ENCODE data around the gene FAM43A.
A peak's percentile ranks its signal among the peaks of the same experiment; 100 is the strongest.

The FAM43A gene

DNA sequence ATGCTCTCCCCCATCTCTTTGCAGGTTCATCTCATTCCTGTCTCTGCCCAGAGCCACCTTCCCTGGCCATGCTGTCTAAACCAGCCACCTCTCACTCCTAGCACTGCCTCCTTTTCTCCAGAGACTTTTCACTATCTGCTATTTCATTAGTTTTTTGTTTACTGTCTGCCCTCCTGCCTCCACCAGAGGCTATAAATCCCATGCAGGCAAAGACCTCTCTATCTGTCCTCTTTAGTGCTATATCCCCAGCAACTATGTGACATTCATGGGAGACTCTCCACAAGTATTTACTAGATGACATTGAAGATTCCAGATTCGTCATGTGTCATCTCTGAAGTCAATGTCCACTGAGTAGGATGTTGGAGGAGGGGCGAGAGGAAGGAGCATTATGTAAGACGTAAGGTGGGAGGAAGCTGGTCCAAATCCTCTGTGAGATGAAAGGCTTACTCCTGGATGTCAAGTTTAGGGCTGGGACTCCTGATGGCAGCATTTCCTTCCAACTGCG, 3.4 kb upstream of the FAM43A start:
- H2BK120ac ChIP-seq (ENCODE audit: low read depth, low read length): no peak overlapping the region
- no peak for DNase-seq (ENCODE audit: low spot score)
- H3K14ac ChIP-seq (ENCODE audit: low read length): no peak overlapping the region
- H3K4me3 ChIP-seq (ENCODE audit: low read length in 2 of 2): no peak overlapping the region
- H3K36me3 ChIP-seq (replicated peaks in 1 of 2; ENCODE audit: control insufficient read depth in 2 of 2, insufficient read depth in 2 of 2, low read length in 2 of 2): no peaks in the 10 kb centered on the region
- no peak overlapping the region for H3K23ac ChIP-seq (ENCODE audit: low read depth, low read length, poor library complexity)
- WGBS, 2 donors (ENCODE audit: extremely low coverage in 2 of 2, insufficient read length in 2 of 2, insufficient replicate concordance in 1 of 2): no CpG with 5 or more reads among the region's 4 CpGs
- peaks cover 0 to 7% of the 10 kb centered on the region in 2 donors for H3K4me1 ChIP-seq (ENCODE audit: control insufficient read depth in 2 of 2, insufficient read depth in 1 of 2, low read depth in 1 of 2, low read length in 2 of 2)
- H3K4ac ChIP-seq (ENCODE audit: low read length): no peak overlapping the region
- no peaks in the 10 kb centered on the region for H3K9me3 ChIP-seq (replicated peaks in 1 of 2; ENCODE audit: control insufficient read depth in 2 of 2, insufficient read depth in 1 of 2, low read depth in 1 of 2, low read length in 2 of 2)
- no peak overlapping the region for H2BK5ac ChIP-seq (ENCODE audit: low read length)
- no peak overlapping the region for H3K4me2 ChIP-seq (ENCODE audit: insufficient read depth, low read length, poor library complexity, severe bottlenecking)
- no peak overlapping the region for H3K27ac ChIP-seq (replicated peaks; ENCODE audit: low read length)
- H3K27me3 ChIP-seq (ENCODE audit: control insufficient read depth in 3 of 3, insufficient read depth in 3 of 3, low read depth in 1 of 3, low read length in 3 of 3): peaks cover 14 to 28% (median 21%) of the 10 kb centered on the region in 3 experiments
- H4K91ac ChIP-seq (ENCODE audit: low read depth, low read length, poor library complexity): no peak overlapping the region
- no peak overlapping the region for H3K9ac ChIP-seq (ENCODE audit: low read depth, low read length, poor library complexity)
- peak overlapping the region; percentile 24 for H2AFZ ChIP-seq (ENCODE audit: low read length)
- H2BK12ac ChIP-seq (ENCODE audit: low read length): no peak overlapping the region
- no peak overlapping the region for H2AK5ac ChIP-seq (ENCODE audit: low read depth, low read length)
- H2BK15ac ChIP-seq (ENCODE audit: low read length): no peak overlapping the region
- H3K79me1 ChIP-seq (ENCODE audit: low read depth, low read length): no peaks in the 10 kb centered on the region
- H4K8ac ChIP-seq (ENCODE audit: low read depth, low read length): no peak overlapping the region
- H3K18ac ChIP-seq (ENCODE audit: low read length): no peak overlapping the region

DNA sequence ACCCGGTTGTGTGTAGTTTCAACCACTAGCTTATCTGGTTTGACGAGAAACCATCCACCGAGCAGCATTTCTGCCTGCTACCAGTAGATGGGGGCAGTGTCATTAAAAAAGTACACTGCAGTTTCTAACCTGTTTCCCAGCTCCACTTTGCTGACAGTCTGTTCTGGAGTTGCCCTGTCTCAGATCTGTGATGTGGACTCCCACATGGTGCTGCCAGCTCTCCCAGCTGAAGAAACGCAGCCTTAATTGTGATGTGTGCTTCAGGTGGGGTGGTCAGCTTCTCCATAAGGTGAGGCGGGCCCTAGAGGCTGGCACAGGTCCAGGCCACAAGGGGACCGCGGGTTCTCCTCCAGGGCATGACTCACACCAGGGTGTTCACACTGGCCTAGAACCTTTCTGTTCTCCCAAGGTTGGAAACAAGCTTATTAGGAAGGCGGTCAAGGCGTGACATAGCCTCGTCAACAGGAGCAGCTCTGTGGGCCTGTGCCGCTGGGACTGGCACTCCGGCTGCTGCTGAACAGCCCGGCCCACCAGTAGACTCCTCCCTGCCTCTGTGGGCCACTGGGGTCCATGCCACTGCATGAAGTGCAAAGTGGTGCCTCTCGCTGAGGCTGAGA, 2.9 kb upstream of the FAM43A start:
- Histone ChIP-seq H2BK15ac (ENCODE audit: low read length) (peak overlapping the region; percentile 33), H3K9ac (ENCODE audit: low read depth, low read length, poor library complexity) (no peak overlapping the region), H3K14ac (ENCODE audit: low read length) (no peak overlapping the region), H2AK5ac (ENCODE audit: low read depth, low read length) (peak overlapping the region; percentile 42), H2BK120ac (ENCODE audit: low read depth, low read length) (no peak overlapping the region), H4K8ac (ENCODE audit: low read depth, low read length) (no peak overlapping the region), H3K4me1 (ENCODE audit: control insufficient read depth in 2 of 2, insufficient read depth in 1 of 2, low read depth in 1 of 2, low read length in 2 of 2) (peaks cover 0 to 9% of the 10 kb centered on the region in 2 donors), H3K4me2 (ENCODE audit: insufficient read depth, low read length, poor library complexity, severe bottlenecking) (no peak overlapping the region), H3K4me3 (ENCODE audit: low read length in 2 of 2) (no peak overlapping the region), H3K4ac (ENCODE audit: low read length) (no peak overlapping the region), H3K27ac (replicated peaks; ENCODE audit: low read length) (no peak overlapping the region), H3K18ac (ENCODE audit: low read length) (no peak overlapping the region), H4K91ac (ENCODE audit: low read depth, low read length, poor library complexity) (peak overlapping the region; percentile 49), H2BK12ac (ENCODE audit: low read length) (no peak overlapping the region), H3K23ac (ENCODE audit: low read depth, low read length, poor library complexity) (no peak overlapping the region), H2BK5ac (ENCODE audit: low read length) (peak overlapping the region; percentile 25), H2AFZ (ENCODE audit: low read length) (peak overlapping the region; percentile 24), H3K79me1 (ENCODE audit: low read depth, low read length) (no peaks in the 10 kb centered on the region), H3K27me3 (ENCODE audit: control insufficient read depth in 3 of 3, insufficient read depth in 3 of 3, low read depth in 1 of 3, low read length in 3 of 3) (peaks cover 16 to 33% (median 25%) of the 10 kb centered on the region in 3 experiments), H3K9me3 (replicated peaks in 1 of 2; ENCODE audit: control insufficient read depth in 2 of 2, insufficient read depth in 1 of 2, low read depth in 1 of 2, low read length in 2 of 2) (no peaks in the 10 kb centered on the region), H3K36me3 (replicated peaks in 1 of 2; ENCODE audit: control insufficient read depth in 2 of 2, insufficient read depth in 2 of 2, low read length in 2 of 2) (no peaks in the 10 kb centered on the region)
- DNase-seq (ENCODE audit: low spot score): peak; percentile 53
- no CpG with 5 or more reads among the region's 14 CpGs for whole genome bisulfite sequencing, 2 donors (ENCODE audit: extremely low coverage in 2 of 2, insufficient read length in 2 of 2, insufficient replicate concordance in 1 of 2)

- H3K27me3 ChIP-seq (ENCODE audit: control insufficient read depth in 3 of 3, insufficient read depth in 3 of 3, low read depth in 1 of 3, low read length in 3 of 3): peaks cover 16 to 38% (median 30%) of the 10 kb centered on the region in 3 experiments
- H3K4me1 ChIP-seq (ENCODE audit: control insufficient read depth in 2 of 2, insufficient read depth in 1 of 2, low read depth in 1 of 2, low read length in 2 of 2): peaks cover 0 to 12% of the 10 kb centered on the region in 2 donors
- no peak overlapping the region for H3K4me3 ChIP-seq (ENCODE audit: low read length in 2 of 2)
- no peak overlapping the region for H4K91ac ChIP-seq (ENCODE audit: low read depth, low read length, poor library complexity)
- peaks cover 2% of the 10 kb centered on the region for H3K79me1 ChIP-seq (ENCODE audit: low read depth, low read length)
- no peak overlapping the region for H2AFZ ChIP-seq (ENCODE audit: low read length)
- H3K9me3 ChIP-seq (replicated peaks in 1 of 2; ENCODE audit: control insufficient read depth in 2 of 2, insufficient read depth in 1 of 2, low read depth in 1 of 2, low read length in 2 of 2): no peaks in the 10 kb centered on the region
- H3K4me2 ChIP-seq (ENCODE audit: insufficient read depth, low read length, poor library complexity, severe bottlenecking): no peak overlapping the region
- H3K23ac ChIP-seq (ENCODE audit: low read depth, low read length, poor library complexity): no peak overlapping the region
- H3K4ac ChIP-seq (ENCODE audit: low read length): no peak overlapping the region
- H3K36me3 ChIP-seq (replicated peaks in 1 of 2; ENCODE audit: control insufficient read depth in 2 of 2, insufficient read depth in 2 of 2, low read length in 2 of 2): no peaks in the 10 kb centered on the region
- H3K27ac ChIP-seq (replicated peaks; ENCODE audit: low read length): no peak overlapping the region
- H2BK15ac ChIP-seq (ENCODE audit: low read length): no peak overlapping the region
- no peak overlapping the region for H4K8ac ChIP-seq (ENCODE audit: low read depth, low read length)
- no peak overlapping the region for H3K18ac ChIP-seq (ENCODE audit: low read length)
- no peak overlapping the region for H3K14ac ChIP-seq (ENCODE audit: low read length)
- DNase-seq (ENCODE audit: low spot score): no peak
- H2BK12ac ChIP-seq (ENCODE audit: low read length): no peak overlapping the region
- H3K9ac ChIP-seq (ENCODE audit: low read depth, low read length, poor library complexity): no peak overlapping the region
- WGBS, 2 donors (ENCODE audit: extremely low coverage in 2 of 2, insufficient read length in 2 of 2, insufficient replicate concordance in 1 of 2): no CpG with 5 or more reads among the region's 2 CpGs
- H2BK5ac ChIP-seq (ENCODE audit: low read length): no peak overlapping the region
- H2BK120ac ChIP-seq (ENCODE audit: low read depth, low read length): no peak overlapping the region
- H2AK5ac ChIP-seq (ENCODE audit: low read depth, low read length): no peak overlapping the region
These were observed 2.3 kb upstream of the FAM43A start for GRCh38 chr3:194683380-194683779.

DNA sequence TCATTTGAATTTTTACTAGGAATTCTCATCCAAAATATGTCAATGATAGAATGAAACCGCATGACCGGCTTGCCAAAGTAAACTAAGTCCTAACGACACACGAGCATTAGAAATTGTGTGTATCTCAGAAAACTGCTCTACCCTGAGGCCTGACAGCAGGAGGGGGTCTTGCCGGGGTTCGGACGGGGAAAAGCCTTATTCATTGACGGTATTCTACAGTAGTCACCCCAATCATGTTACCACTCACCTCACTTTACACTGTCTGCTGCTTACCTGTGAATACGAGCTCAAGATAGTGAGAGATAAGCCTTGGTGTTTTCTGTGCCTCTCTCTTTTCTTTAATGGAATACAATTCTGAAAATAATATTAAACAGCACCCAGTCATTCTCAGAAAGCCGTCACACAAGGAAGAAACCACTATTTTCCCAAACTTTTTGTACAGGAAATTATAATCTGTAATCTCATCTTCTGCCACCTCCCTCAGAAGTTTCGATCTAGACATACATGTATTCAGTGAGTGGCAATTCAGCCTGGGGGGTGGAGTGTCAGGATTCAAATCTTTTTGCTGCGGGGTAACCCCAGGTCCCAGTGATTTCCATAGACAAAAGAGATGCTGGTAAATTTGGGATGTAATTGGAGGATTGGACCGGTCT, 492 bp upstream of the FAM43A start:
- no peak overlapping the region for H2AK5ac ChIP-seq (ENCODE audit: low read depth, low read length)
- H4K91ac ChIP-seq (ENCODE audit: low read depth, low read length, poor library complexity): no peak overlapping the region
- H3K23ac ChIP-seq (ENCODE audit: low read depth, low read length, poor library complexity): no peak overlapping the region
- H3K14ac ChIP-seq (ENCODE audit: low read length): no peak overlapping the region
- no peak overlapping the region for H2BK15ac ChIP-seq (ENCODE audit: low read length)
- H3K27me3 ChIP-seq (ENCODE audit: control insufficient read depth in 3 of 3, insufficient read depth in 3 of 3, low read depth in 1 of 3, low read length in 3 of 3): peaks cover 16 to 44% (median 41%) of the 10 kb centered on the region in 3 experiments
- peak overlapping the region; percentile 88 for H2AFZ ChIP-seq (ENCODE audit: low read length)
- no peak overlapping the region for H3K9ac ChIP-seq (ENCODE audit: low read depth, low read length, poor library complexity)
- H2BK12ac ChIP-seq (ENCODE audit: low read length): no peak overlapping the region
- H3K79me1 ChIP-seq (ENCODE audit: low read depth, low read length): peaks cover 2% of the 10 kb centered on the region
- H3K18ac ChIP-seq (ENCODE audit: low read length): peak overlapping the region; percentile 85
- DNase-seq (ENCODE audit: low spot score): no peak
- H3K4me3 ChIP-seq (ENCODE audit: low read length in 2 of 2): peak overlapping the region in 1 of 2 donors; percentile 51
- no peak overlapping the region for H3K27ac ChIP-seq (replicated peaks; ENCODE audit: low read length)
- H4K8ac ChIP-seq (ENCODE audit: low read depth, low read length): no peak overlapping the region
- H2BK5ac ChIP-seq (ENCODE audit: low read length): no peak overlapping the region
- H3K4ac ChIP-seq (ENCODE audit: low read length): no peak overlapping the region
- WGBS, 2 donors (ENCODE audit: extremely low coverage in 2 of 2, insufficient read length in 2 of 2, insufficient replicate concordance in 1 of 2): no CpG with 5 or more reads among the region's 13 CpGs
- no peaks in the 10 kb centered on the region for H3K36me3 ChIP-seq (replicated peaks in 1 of 2; ENCODE audit: control insufficient read depth in 2 of 2, insufficient read depth in 2 of 2, low read length in 2 of 2)
- H3K4me2 ChIP-seq (ENCODE audit: insufficient read depth, low read length, poor library complexity, severe bottlenecking): peak overlapping the region; percentile 97
- H3K4me1 ChIP-seq (ENCODE audit: control insufficient read depth in 2 of 2, insufficient read depth in 1 of 2, low read depth in 1 of 2, low read length in 2 of 2): peaks cover 0 to 12% of the 10 kb centered on the region in 2 donors
- H2BK120ac ChIP-seq (ENCODE audit: low read depth, low read length): no peak overlapping the region
- H3K9me3 ChIP-seq (replicated peaks in 1 of 2; ENCODE audit: control insufficient read depth in 2 of 2, insufficient read depth in 1 of 2, low read depth in 1 of 2, low read length in 2 of 2): no peaks in the 10 kb centered on the region
